ENCODE measurements around the gene TAF13. TPM values are rescaled to one million over a fixed set of nuclear protein-coding genes. Genes with fewer than 3 reads are reported as not detected.
A peak's percentile ranks its signal among the peaks of the same experiment; 100 is the strongest.

Gene TAF13
- total and polyA plus RNA-seq, 9 of the 15 experiments (the other 6 are each of a cell fraction or from before 2014, with no cell fraction given) = 14.9 to 77.2 (median 38.7) TPM

DNA sequence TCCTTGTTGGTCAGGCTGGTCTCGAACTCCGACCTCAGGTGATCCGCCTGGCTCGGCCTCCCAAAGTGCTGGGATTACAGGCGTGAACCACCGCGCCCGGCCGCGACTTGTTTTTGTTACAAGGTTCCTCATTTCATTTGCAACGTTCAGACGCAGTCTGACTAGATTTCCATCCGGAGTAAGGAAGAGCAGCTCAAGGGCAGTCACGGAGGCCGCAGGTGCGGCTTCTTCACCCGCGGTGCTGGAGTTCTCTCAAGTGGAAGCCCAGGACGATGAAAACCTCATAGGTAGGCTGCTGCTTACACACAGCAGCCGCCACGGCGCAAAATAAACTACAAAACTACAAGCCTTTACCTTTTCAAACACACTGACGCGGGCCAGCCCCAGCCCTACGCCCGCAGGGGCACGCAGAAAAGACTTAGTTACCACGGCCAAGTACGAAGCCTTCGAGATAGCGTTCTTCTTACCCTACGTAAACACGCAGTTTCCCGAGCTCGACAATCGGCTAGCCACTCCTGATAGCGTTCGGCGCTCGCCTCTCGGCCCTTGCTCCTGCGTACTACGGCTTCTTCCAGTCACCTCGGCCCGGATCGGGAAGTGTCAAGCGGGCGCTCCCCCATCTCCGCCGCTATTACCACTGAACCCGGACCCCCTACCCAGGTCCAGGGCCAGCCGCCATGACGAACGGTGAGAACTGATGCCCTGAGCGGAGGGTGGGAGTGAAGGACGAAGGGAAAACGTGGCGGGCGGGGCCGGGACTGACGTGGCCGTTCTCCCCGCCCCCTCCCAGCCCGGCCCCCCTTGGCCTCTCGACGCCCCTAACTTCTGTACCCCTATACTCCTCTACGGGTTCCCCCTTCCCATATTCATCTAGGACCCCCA, 14.6 kb upstream of the TAF13 start, which contains the start of gene TMEM167B (continued):
- TF ChIP-seq ETV1 (tag; conservative IDR thresholded peaks at IDR 0.05; ENCODE audit: low read depth) = no peak
- no peak for TF ChIP-seq TAF15 (IDR thresholded peaks at IDR 0.05; ENCODE audit: low read depth, low read length)
- TF ChIP-seq, protein P1, sequence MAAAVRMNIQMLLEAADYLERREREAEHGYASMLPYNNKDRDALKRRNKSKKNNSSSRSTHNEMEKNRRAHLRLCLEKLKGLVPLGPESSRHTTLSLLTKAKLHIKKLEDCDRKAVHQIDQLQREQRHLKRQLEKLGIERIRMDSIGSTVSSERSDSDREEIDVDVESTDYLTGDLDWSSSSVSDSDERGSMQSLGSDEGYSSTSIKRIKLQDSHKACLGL (CRISPR knock-in tag; IDR thresholded peaks at IDR 0.05; ENCODE audit: borderline replicate concordance, poor library complexity, severe bottlenecking) = peak; percentile 9
- TF ChIP-seq ZNF134 (CRISPR knock-in tag; conservative IDR thresholded peaks at IDR 0.05) = no peak
- TF ChIP-seq ZNF224 (CRISPR knock-in tag; IDR thresholded peaks at IDR 0.05) = no peak
- TF ChIP-seq, protein P2, sequence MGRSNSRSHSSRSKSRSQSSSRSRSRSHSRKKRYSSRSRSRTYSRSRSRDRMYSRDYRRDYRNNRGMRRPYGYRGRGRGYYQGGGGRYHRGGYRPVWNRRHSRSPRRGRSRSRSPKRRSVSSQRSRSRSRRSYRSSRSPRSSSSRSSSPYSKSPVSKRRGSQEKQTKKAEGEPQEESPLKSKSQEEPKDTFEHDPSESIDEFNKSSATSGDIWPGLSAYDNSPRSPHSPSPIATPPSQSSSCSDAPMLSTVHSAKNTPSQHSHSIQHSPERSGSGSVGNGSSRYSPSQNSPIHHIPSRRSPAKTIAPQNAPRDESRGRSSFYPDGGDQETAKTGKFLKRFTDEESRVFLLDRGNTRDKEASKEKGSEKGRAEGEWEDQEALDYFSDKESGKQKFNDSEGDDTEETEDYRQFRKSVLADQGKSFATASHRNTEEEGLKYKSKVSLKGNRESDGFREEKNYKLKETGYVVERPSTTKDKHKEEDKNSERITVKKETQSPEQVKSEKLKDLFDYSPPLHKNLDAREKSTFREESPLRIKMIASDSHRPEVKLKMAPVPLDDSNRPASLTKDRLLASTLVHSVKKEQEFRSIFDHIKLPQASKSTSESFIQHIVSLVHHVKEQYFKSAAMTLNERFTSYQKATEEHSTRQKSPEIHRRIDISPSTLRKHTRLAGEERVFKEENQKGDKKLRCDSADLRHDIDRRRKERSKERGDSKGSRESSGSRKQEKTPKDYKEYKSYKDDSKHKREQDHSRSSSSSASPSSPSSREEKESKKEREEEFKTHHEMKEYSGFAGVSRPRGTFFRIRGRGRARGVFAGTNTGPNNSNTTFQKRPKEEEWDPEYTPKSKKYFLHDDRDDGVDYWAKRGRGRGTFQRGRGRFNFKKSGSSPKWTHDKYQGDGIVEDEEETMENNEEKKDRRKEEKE (IDR thresholded peaks at IDR 0.05; ENCODE audit: borderline replicate concordance in 1 of 2, control insufficient read depth in 1 of 2, low read depth in 2 of 2, low read length in 1 of 2) = 0 out of 4 replicates have a peak, but pooled peaks of 1 of the 2 experiments have one; percentile 61
- peak; percentile 97 for TF ChIP-seq CREM (IDR thresholded peaks at IDR 0.05; ENCODE audit: low read depth)
- TF ChIP-seq, protein P3, sequence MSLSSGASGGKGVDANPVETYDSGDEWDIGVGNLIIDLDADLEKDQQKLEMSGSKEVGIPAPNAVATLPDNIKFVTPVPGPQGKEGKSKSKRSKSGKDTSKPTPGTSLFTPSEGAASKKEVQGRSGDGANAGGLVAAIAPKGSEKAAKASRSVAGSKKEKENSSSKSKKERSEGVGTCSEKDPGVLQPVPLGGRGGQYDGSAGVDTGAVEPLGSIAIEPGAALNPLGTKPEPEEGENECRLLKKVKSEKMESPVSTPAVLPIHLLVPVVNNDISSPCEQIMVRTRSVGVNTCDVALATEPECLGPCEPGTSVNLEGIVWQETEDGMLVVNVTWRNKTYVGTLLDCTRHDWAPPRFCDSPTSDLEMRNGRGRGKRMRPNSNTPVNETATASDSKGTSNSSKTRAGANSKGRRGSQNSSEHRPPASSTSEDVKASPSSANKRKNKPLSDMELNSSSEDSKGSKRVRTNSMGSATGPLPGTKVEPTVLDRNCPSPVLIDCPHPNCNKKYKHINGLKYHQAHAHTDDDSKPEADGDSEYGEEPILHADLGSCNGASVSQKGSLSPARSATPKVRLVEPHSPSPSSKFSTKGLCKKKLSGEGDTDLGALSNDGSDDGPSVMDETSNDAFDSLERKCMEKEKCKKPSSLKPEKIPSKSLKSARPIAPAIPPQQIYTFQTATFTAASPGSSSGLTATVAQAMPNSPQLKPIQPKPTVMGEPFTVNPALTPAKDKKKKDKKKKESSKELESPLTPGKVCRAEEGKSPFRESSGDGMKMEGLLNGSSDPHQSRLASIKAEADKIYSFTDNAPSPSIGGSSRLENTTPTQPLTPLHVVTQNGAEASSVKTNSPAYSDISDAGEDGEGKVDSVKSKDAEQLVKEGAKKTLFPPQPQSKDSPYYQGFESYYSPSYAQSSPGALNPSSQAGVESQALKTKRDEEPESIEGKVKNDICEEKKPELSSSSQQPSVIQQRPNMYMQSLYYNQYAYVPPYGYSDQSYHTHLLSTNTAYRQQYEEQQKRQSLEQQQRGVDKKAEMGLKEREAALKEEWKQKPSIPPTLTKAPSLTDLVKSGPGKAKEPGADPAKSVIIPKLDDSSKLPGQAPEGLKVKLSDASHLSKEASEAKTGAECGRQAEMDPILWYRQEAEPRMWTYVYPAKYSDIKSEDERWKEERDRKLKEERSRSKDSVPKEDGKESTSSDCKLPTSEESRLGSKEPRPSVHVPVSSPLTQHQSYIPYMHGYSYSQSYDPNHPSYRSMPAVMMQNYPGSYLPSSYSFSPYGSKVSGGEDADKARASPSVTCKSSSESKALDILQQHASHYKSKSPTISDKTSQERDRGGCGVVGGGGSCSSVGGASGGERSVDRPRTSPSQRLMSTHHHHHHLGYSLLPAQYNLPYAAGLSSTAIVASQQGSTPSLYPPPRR (CRISPR knock-in tag; IDR thresholded peaks at IDR 0.05; ENCODE audit: borderline replicate concordance) = peak; percentile 51; the same call in 1 of the 2 replicates
- TF ChIP-seq CBX5 (IDR thresholded peaks at IDR 0.05; ENCODE audit: borderline replicate concordance, low read depth) = peak; percentile 51; the same call in 1 of the 2 replicates
- 0 out of 2 replicates have a peak, but pooled peaks have one; percentile 20 for TF ChIP-seq HDGF (IDR thresholded peaks at IDR 0.05)
- TF ChIP-seq ZNF586 (CRISPR knock-in tag; conservative IDR thresholded peaks at IDR 0.05) = no peak
- TF ChIP-seq ZBTB8A (IDR thresholded peaks at IDR 0.05; ENCODE audit: partially characterized antibody) = no peak
- peak; percentile 33; the same call in 1 of the 2 replicates for TF ChIP-seq MECOM (CRISPR knock-in tag; IDR thresholded peaks at IDR 0.05)
- no peak for TF ChIP-seq ELK1 (CRISPR knock-in tag; IDR thresholded peaks at IDR 0.05)
- TF ChIP-seq, protein P4, sequence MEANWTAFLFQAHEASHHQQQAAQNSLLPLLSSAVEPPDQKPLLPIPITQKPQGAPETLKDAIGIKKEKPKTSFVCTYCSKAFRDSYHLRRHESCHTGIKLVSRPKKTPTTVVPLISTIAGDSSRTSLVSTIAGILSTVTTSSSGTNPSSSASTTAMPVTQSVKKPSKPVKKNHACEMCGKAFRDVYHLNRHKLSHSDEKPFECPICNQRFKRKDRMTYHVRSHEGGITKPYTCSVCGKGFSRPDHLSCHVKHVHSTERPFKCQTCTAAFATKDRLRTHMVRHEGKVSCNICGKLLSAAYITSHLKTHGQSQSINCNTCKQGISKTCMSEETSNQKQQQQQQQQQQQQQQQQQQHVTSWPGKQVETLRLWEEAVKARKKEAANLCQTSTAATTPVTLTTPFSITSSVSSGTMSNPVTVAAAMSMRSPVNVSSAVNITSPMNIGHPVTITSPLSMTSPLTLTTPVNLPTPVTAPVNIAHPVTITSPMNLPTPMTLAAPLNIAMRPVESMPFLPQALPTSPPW (CRISPR knock-in tag; IDR thresholded peaks at IDR 0.05) = peak; percentile 93
